Uterus (tissue), 2 donors: ENCODE data around the gene AP2B1.

Experiments
- CTCF ChIP-seq, 4 experiments: fragments of 200-600 bp in 2 of 4; fragments of 450-650 bp in 2 of 4; sonication (generic) in 2 of 4; IDR thresholded peaks; one replicate each; pipeline ENCODE4 v1.5.1; 2016 to 2019; ENCODE audit warnings: antibody characterized with exemption in 4 of 4, mild to moderate bottlenecking in 2 of 4, moderate library complexity in 1 of 4
- POLR2A ChIP-seq, 2 donors: fragments of 450-650 bp; IDR thresholded peaks; one replicate each; pipeline ENCODE4 v1.6.1; 2016; ENCODE audit warnings: antibody characterized with exemption in 2 of 2, mild to moderate bottlenecking in 1 of 2, moderate library complexity in 1 of 2

- no peak for TF ChIP-seq CTCF (IDR thresholded peaks at IDR 0.05)
- no peak for TF ChIP-seq POLR2A (IDR thresholded peaks at IDR 0.05)
These were observed 151.5 kb downstream of the AP2B1 start for GRCh38 chr17:35738519-35739133.
